ENCODE data around the gene PPP2R2C.

DNA sequence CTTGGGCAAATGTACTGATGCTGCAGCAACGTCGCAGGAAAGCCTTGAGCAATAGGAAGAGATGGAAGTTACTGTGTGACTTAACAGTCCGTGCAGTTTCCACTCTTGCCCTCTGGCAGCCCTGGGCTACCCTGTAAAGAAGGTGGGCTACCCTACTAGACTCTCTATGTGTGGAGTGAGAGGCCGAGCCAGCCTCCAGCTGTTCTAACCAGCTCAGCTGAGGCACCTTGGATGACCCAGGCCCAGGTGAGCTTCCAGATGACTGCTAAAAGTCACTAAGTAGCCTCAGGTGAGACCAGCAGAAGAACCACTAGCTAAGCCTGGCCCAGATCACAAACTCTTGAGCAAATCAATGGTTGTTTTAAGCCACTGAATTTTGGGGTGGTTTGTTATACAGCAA, 34.9 kb upstream of the PPP2R2C start:
- TF ChIP-seq, protein P1, sequence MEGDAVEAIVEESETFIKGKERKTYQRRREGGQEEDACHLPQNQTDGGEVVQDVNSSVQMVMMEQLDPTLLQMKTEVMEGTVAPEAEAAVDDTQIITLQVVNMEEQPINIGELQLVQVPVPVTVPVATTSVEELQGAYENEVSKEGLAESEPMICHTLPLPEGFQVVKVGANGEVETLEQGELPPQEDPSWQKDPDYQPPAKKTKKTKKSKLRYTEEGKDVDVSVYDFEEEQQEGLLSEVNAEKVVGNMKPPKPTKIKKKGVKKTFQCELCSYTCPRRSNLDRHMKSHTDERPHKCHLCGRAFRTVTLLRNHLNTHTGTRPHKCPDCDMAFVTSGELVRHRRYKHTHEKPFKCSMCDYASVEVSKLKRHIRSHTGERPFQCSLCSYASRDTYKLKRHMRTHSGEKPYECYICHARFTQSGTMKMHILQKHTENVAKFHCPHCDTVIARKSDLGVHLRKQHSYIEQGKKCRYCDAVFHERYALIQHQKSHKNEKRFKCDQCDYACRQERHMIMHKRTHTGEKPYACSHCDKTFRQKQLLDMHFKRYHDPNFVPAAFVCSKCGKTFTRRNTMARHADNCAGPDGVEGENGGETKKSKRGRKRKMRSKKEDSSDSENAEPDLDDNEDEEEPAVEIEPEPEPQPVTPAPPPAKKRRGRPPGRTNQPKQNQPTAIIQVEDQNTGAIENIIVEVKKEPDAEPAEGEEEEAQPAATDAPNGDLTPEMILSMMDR (conservative IDR thresholded peaks at IDR 0.05; ENCODE audit: low read depth, low read length) = no peak
- TF ChIP-seq EZH2 (IDR thresholded peaks at IDR 0.05; ENCODE audit: borderline replicate concordance, low read depth, low read length, poor library complexity, severe bottlenecking) = no peak
